ENCODE results near the gene GIT1.
"Not testable (repeated sequence)": the region's sequence is repeated elsewhere in the genome, so short reads cannot be mapped to it uniquely, and the experiment has no call there.

The GIT1 gene

DNA sequence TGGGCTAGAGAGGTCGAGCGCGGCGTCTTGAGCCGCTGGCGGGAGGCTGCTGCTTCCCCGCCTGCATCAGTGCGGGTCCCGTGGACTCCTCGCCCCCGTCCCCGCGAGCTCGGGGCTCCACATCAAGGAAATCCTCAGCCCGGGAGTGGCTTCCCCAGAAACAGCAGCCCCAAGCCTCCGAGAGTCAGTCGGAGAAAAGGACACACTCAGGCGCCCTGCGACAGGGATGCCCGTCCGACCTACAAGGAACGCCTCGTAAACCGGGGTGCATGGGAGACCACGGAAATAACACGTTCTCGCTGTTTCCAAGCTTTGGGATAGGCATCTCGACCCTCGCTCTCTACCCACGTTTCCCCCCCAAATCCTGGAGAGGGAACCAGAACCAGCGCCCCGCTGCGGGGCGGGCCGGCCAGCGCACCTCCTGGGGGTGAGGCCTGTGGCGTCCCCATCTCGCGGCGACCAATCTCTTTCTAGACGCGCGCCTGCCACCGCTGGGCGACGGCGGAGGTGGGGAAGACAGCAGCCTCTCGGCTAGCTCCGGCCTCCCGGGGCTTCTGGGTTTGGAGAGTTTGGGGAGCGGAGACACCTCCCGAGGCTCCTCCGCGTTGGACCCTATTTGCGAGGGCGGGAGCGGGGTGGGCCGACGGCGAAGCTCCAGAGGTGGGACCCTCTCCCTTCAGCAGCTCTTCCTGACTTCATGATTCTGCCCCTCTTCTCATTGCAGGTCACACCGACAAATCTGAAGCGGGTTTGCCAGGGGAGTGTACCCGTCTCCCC, 21.7 kb downstream of the GIT1 start:
- in situ Hi-C loops (cut with MboI; ENCODE audit: low sequenced_read_pairs), result no loop called here

DNA sequence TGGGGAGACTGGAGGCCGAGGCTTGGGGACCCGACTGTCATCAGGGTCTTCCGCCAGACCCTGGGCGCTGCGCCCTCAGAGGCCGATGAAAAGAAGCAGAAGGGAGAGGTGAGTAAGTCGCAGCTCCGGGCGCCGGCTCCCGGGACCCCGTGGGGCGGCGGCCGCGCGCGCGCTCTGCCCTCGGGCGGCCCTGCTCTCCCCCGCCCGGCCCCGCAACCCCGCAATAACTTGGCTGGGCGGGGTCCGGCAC, 22.2 kb downstream of the GIT1 start:
- in situ Hi-C loops (cut with MboI; ENCODE audit: low sequenced_read_pairs), result no loop called here

DNA sequence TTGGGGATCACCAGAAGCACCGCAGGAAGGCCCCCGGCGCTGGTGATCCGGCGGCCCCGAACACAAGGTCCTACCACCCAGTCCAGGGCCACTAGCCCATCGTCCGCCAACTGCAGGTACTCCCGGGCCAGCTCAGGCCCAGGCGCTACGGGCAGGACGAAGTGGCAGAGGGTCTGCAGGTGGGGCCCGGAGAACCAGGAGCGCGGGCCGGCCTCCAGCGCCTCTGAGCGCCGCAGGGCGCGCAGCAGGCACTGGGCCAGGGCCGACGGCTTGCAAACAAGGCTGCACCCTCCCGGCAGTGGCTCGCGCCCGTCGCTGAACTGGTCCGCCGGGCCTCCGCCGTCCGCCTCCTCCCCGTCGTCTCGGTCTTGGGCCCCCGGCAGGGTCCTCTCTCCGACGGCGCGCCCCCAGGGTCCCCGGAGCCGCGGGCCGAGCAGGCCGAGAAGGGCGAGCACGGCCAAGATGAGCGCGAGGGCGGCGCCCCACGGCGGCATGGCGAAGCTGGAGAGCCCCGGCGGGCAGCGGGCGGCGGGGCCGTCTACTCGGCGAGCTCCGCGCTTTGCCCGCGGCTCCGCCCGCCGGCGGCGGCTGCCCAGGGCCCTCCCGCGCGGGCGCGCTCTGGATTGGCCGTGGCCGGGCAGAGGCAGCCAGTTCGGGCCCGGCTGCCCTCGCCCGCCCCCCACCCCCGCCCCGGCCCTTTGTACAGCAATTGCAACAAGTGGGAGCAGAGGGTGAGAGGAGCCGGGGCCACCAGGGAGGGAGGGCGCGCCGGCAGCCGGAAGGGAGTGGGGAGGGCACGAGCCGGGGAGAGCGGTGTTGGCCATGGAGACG, 22.8 kb downstream of the GIT1 start, which contains the start of gene ABHD15:
ABHD15 (minus strand) TSS at position 565 of the 831 bp plus-strand sequence; CDS start at position 494, 71 bp downstream.
- in situ Hi-C loops (cut with MboI; ENCODE audit: low sequenced_read_pairs), result no loop called here

- in situ Hi-C loops (cut with MboI; ENCODE audit: low sequenced_read_pairs), result no loop called here
Observed at GRCh38 chr17:29565643-29566472, 23.6 kb downstream of the GIT1 start.

GRCh38 chr17:29563816-29564215, 25.6 kb downstream of the GIT1 start:
- in situ Hi-C loops (cut with MboI; ENCODE audit: low sequenced_read_pairs), result no loop called here

DNA sequence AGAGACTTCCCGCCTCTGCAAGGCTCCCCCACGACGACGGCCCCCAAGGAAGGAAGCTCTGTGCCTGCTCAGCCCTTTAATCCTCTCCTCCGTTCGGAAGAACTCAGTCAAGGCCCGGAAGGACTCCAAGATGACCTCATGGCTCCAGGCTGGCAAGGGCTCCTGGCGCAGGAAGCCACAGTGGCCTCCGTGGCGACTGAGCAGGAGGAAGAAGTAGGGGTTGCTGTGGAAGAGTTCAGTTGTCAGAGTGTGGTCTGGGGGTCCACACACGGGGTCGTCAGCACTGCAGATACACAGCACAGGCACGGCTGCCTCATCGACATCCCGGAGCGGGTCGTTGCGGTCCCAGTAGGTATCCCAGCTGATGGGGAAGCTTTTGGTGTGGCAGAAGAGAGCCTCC, 26.8 kb downstream of the GIT1 start:
- in situ Hi-C loops (cut with MboI; ENCODE audit: low sequenced_read_pairs), result no loop called here

- in situ Hi-C loops (cut with MboI; ENCODE audit: low sequenced_read_pairs), result no loop called here
Observed at GRCh38 chr17:29561554-29562517, 27.6 kb downstream of the GIT1 start.

GRCh38 chr17:29560316-29560715, 29.1 kb downstream of the GIT1 start:
- in situ Hi-C loops (cut with MboI; ENCODE audit: low sequenced_read_pairs), result no loop called here

- in situ Hi-C loops (cut with MboI; ENCODE audit: low sequenced_read_pairs), result no loop called here
Observed at GRCh38 chr17:29559640-29560039, 29.8 kb downstream of the GIT1 start.

- in situ Hi-C loops (cut with MboI; ENCODE audit: low sequenced_read_pairs), result not testable (repeated sequence)
Observed at GRCh38 chr17:29558139-29558538, 31.3 kb downstream of the GIT1 start.

DNA sequence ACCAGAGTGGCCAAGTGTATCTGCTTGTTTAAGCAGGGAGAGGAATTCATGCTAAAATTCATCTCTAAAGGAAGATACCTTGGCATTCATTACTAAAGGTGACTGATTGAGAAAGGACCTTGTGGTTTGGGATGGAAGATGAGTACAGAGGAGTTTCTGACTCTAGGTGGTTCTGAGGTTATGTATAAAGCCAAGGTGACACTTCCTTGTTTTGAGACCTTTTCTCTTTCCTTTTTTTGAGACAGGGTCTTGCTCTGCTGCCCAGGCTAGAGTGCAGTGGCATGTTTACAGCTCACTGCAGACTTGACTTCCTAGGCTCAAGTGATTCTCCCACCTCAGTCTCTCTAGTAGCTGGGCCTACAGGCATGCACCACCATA, 31.7 kb downstream of the GIT1 start:
- in situ Hi-C loops (cut with MboI; ENCODE audit: low sequenced_read_pairs), result no loop called here

DNA sequence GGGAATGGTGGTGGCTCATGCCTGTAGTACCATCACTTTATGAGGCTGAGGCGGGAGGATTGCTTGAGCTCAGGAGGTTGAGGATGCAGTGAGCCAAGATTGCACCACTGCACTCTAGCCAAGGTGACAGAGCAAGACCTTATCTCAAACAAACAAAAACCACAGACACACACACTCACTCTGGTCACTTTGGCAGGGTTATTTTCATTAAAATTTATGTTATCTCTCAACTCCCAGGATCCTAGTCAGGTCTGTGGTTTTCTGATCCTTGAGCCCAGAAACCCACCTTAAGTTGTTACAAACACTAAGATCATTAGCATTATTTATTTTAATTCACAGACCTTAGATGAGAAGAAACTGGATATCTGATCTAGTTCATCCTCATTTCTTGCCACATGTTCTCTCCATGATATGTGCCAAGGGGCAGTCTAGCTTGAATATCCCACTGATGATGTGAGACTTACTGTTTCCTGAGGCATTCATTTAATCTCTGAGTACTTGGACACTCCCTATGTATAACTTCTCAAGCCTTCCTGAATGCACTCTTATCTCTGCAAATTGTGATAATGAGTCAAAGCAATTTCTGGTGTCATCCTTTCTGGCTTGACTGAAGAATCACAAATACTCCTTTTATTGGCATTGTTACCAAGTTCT, 32.2 kb downstream of the GIT1 start:
- in situ Hi-C loops (cut with MboI; ENCODE audit: low sequenced_read_pairs), result no loop called here

- in situ Hi-C loops (cut with MboI; ENCODE audit: low sequenced_read_pairs), result no loop called here
Observed at GRCh38 chr17:29555840-29556239, 33.6 kb downstream of the GIT1 start.

- in situ Hi-C loops (cut with MboI; ENCODE audit: low sequenced_read_pairs), result no loop called here
Observed at GRCh38 chr17:29549177-29549923, 40.1 kb downstream of the GIT1 start.

DNA sequence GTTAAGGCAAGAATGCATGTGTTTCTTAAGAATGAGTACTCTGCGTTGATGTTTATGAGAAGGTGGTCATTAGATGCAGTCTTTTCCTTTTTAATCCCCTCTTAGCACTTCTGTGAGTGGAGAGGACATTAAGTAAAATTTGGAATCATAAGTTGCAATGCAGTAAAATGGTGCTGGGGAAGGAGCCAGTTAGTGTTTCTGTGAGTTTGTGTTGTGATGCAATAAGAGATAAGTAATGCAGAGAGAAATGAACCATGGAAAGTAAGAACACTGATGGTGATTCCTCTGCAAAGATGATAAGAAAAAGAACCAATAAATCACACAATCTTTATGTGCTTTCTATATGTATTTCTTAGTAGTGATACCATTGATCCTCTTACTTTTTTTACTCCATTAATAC, 42.6 kb downstream of the GIT1 start:
- in situ Hi-C loops (cut with MboI; ENCODE audit: low sequenced_read_pairs), result no loop called here

DNA sequence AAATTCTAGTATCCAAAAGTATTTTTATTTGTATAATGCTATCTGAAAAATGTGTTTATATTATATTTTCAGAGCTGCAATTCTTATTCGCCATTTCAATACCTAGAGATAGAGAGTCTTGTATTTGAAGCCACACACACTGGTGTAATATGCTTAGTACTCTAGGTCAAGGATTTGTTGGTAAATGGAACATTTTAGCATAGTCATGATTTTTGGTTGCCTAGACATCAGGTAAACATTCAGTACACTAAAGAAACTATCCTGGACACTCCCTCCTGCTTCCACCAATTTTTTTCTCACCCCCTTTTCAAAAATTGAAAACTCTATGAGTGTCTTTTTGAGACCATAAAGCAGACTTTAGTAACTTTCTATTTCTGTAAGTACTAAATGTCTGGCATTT, 43.4 kb downstream of the GIT1 start:
- in situ Hi-C loops (cut with MboI; ENCODE audit: low sequenced_read_pairs), result no loop called here

DNA sequence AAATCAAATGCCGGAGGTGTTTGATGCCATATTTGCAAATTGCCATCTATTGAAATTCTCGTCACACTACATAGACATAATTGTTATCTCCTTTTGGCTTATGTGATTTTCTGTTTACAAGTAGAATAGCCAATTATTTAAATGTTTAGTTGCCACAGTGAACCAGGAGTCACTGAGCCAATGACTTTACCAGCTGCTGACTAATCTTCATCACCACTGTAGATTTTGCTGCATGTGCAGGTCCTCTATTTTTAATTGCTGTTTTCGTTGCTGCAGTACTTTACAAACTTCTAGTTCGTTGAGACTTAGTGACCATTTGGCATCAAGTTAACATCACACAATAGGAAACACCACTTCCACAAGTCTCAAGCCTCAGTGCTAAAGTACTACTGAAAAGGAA, 45.4 kb downstream of the GIT1 start:
- in situ Hi-C loops (cut with MboI; ENCODE audit: low sequenced_read_pairs), result no loop called here

DNA sequence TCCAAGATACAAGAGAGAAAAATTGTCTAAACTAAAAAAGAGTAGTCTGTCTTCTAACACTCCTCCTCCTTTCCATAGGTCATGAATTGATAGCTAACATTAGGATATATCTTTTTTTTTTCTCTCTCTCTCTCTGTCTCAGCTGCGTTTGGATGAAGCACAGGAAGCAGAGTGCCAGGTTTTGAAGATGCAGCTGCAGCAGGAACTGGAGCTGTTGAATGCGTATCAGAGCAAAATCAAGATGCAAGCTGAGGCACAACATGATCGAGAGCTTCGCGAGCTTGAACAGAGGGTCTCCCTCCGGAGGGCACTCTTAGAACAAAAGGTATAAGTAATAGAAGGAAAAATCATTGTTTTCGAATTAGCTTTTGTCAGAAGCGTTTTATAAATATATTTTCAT, 55.5 kb downstream of the GIT1 start:
- in situ Hi-C loops (cut with MboI; ENCODE audit: low sequenced_read_pairs), result no loop called here

GRCh38 chr17:29526322-29526721, 63.1 kb downstream of the GIT1 start:
- in situ Hi-C loops (cut with MboI; ENCODE audit: low sequenced_read_pairs), result no loop called here

Measured in hTERT RPE-1 (cell line).